GM10266 (cell line): ENCODE results near the gene NOL12.

Experiments used
- DNase-seq: peaks from one replicate; pipeline ENCODE4 v3.0.0; 2012; ENCODE audit errors: extremely low spot score
- CTCF ChIP-seq: IDR thresholded peaks from 2 replicates; pipeline ENCODE4 v1.5.1; 2012; ENCODE audit warnings: mild to moderate bottlenecking, low read depth; ENCODE audit not compliant: control insufficient read depth, insufficient read depth; ENCODE audit errors: missing control alignments

Gene NOL12

GRCh38 chr22:37657590-37658132, 28.5 kb upstream of the NOL12 start:
- DNase-seq: peak; percentile 50
- no peak for TF ChIP-seq CTCF

- no peak for TF ChIP-seq CTCF
- DNase-seq: peak; percentile 100
These were observed 27.7 kb upstream of the NOL12 start, which contains the start of gene PDXP for GRCh38 chr22:37658133-37659065. Gene PDXP (plus strand): TSS chr22:37658723. CDS start chr22:37658783, 60 bp downstream.

GRCh38 chr22:37659066-37659896, 26.9 kb upstream of the NOL12 start:
- TF ChIP-seq CTCF: no peak
- DNase-seq: peak; percentile 54

GRCh38 chr22:37659897-37660708, 26.0 kb upstream of the NOL12 start:
- DNase-seq: no peak
- TF ChIP-seq CTCF: no peak

- TF ChIP-seq CTCF: no peak
- no peak for DNase-seq
These were observed 25.5 kb upstream of the NOL12 start for GRCh38 chr22:37660709-37661045.

- no peak for DNase-seq
- TF ChIP-seq CTCF: peak; percentile 70
These were observed 24.8 kb upstream of the NOL12 start for GRCh38 chr22:37661160-37661924.
